ENCODE data around the gene TPRA1. TPM values are rescaled to one million over a fixed set of nuclear protein-coding genes. Genes with fewer than 3 reads are reported as not detected.
A peak's percentile ranks its signal among the peaks of the same experiment; 100 is the strongest.

Gene TPRA1
- total RNA-seq, 1 donor from 2014 or later, result 76.6 TPM

- no peak for TF ChIP-seq CTCF (conservative IDR thresholded peaks at IDR 0.05; ENCODE audit: low read depth, low read length)
- peak overlapping the region; percentile 65 for H3K4me3 ChIP-seq (ENCODE audit: low read depth, low read length)
- no peak for DNase-seq (ENCODE audit: low read depth)
Observed at GRCh38 chr3:127598841-127599570, 8.5 kb upstream of the TPRA1 start.

GRCh38 chr3:127597020-127597771 is 6.7 kb upstream of the TPRA1 start:
- no peak for TF ChIP-seq CTCF (conservative IDR thresholded peaks at IDR 0.05; ENCODE audit: low read depth, low read length)
- H3K4me3 ChIP-seq (ENCODE audit: low read depth, low read length), result peak overlapping the region; percentile 65

DNA sequence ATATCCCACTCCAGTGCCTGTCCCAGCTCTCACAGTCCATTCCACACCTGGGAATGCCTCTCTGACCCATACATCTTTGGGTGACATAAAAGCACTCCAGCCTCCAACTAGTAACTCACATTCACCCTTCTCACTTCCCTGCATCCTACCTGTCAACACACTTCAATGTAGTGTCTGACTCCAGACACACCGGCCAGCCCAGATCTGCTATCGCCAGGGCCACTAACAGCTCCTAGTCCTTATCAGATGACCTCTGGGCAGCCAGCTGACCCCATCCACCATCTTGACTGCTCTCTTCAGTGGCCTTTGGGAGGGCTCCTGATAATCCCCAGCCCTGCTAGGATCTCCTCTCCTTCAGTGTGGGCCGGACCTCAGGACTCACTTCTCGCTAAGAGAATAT is 4.8 kb upstream of the TPRA1 start:
- DNase-seq (ENCODE audit: low read depth), result no peak
- H3K4me3 ChIP-seq (ENCODE audit: low read depth, low read length), result no peak overlapping the region
- TF ChIP-seq CTCF (conservative IDR thresholded peaks at IDR 0.05; ENCODE audit: low read depth, low read length), result no peak

More at GRCh38 chr3:127597020-127597771, 6.7 kb upstream of the TPRA1 start:
- DNase-seq (ENCODE audit: low read depth), result no peak

DNA sequence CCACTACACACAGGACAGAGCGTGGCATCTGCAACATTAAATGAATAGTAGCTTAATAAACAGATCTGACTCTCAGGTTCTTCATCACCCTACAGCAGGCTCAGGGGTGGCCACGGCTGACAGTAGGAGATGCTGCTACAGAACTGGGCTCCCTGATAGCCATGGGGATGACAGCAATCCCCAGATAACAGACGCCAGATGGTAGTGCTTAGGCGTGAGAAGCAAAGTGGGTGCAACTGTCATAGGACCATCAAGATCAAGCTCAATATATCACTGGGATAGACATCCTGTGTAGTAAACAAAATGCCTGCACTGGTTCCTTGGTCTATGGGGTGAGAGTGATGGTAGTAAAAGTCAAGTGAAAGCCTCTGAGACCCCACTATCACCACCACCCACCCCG is 2.6 kb upstream of the TPRA1 start:
- TF ChIP-seq CTCF (conservative IDR thresholded peaks at IDR 0.05; ENCODE audit: low read depth, low read length), result no peak
- DNase-seq (ENCODE audit: low read depth), result no peak
- H3K4me3 ChIP-seq (ENCODE audit: low read depth, low read length), result no peak overlapping the region

- no peak for DNase-seq (ENCODE audit: low read depth)
- no peak for TF ChIP-seq CTCF (conservative IDR thresholded peaks at IDR 0.05; ENCODE audit: low read depth, low read length)
- peak overlapping the region; percentile 95 for H3K4me3 ChIP-seq (ENCODE audit: low read depth, low read length)
Observed at GRCh38 chr3:127590282-127590592, 296 bp downstream of the TPRA1 start.

DNA sequence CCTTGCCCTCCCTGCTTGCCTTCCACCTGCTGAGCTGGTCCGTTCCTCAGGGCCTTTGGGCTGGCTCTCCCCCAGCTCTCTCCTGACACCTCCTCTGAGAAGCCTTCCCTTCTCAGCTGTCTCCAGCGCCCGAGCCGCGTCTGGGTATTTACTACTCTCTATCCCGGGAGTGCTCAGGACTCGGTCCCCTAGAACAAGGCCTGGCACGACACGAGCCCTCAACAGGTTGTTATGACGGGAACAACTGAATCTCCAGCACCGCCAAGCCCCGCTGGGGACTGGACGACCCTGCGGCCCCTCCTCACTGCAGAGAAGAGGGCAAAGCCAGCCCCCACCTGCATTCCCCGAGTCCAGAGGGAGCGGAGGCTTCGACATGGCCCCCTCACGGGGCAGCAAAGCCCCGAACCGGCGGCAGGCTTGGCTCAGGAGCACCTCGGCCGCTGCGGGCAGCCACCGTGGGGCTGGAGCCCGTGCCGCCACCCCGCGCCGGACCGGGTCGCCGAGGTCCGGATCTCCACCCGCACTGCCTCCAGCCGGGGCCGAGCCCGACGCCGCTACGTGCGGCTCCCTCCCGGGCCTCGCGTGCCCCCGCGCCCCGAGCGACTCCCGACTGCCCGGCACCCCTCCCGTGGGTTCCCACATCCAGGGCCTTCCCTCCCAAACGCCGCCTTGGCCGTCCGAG is 792 bp downstream of the TPRA1 start:
- no peak for TF ChIP-seq CTCF (conservative IDR thresholded peaks at IDR 0.05; ENCODE audit: low read depth, low read length)
- peak overlapping the region; percentile 95 for H3K4me3 ChIP-seq (ENCODE audit: low read depth, low read length)
- DNase-seq (ENCODE audit: low read depth), result no peak

All from epithelial cell of proximal tubule (primary cell).